Measurements from ENCODE around the gene MUC2. TPM values are rescaled to one million over a fixed set of nuclear protein-coding genes. Genes with fewer than 3 reads are reported as not detected.
A peak's percentile ranks its signal among the peaks of the same experiment; 100 is the strongest.

The MUC2 gene
- total RNA-seq (2021; ENCODE audit: unreplicated experiment) (0.47 TPM), Bru-seq, nascent RNA (not detected), BruChase-seq, experiment 1, labeled RNA remaining after a 6-hour chase (not detected), BruChase-seq, experiment 2, labeled RNA remaining after a 2-hour chase (not detected)
- 0.09 and 0.25 TPM in 2 replicates for polyA plus RNA-seq (2012)
- long read RNA-seq: 0 reads

- Histone ChIP-seq H3K4me3 (replicated peaks in 1 of 2; ENCODE audit: low read depth in 1 of 2, low read length in 2 of 2) (no peak within 1 kb of the TSS), H3K27me3 (ENCODE audit: insufficient read depth, low read length) (no peaks in the 10 kb centered on the region), H3K4me2 (ENCODE audit: low read length) (peak within 1 kb of the TSS; percentile 52), H3K9ac (ENCODE audit: low read length) (no peak within 1 kb of the TSS), H3K36me3 (ENCODE audit: control insufficient read depth in 1 of 2, insufficient read depth in 2 of 2, low read length in 2 of 2) (no peaks in the 10 kb centered on the region), H3K4me1 (ENCODE audit: control insufficient read depth in 1 of 2, insufficient read depth in 2 of 2, low read length in 2 of 2) (peaks cover 19 to 33% of the 10 kb centered on the region in 2 experiments), H3K27ac (ENCODE audit: low read depth, low read length) (peak within 1 kb of the TSS; percentile 42; the same call in 1 of the 2 replicates), H2AFZ (ENCODE audit: low read depth, low read length, poor library complexity, severe bottlenecking) (no peak within 1 kb of the TSS), H4K20me1 (ENCODE audit: insufficient read depth) (no peaks in the 10 kb centered on the region), H3K9me2 (ENCODE audit: insufficient read depth) (no peaks in the 10 kb centered on the region), H3K9me3 (ENCODE audit: control insufficient read depth in 1 of 2, insufficient read depth in 1 of 2, low read depth in 1 of 2, low read length in 2 of 2) (no peaks in the 10 kb centered on the region), H3K79me2 (ENCODE audit: insufficient read depth, low read length) (no peaks in the 10 kb centered on the region)
- intact Hi-C loops (cut with micrococcal nuclease): no loop called here
- ATAC-seq: no peak
- ChIA-PET POLR2A (no interaction called here), RAD21 (ENCODE audit: low non-redundant PET in 1 of 2, low total read pairs in 2 of 2, uncharacterized antibody in 2 of 2, unreplicated experiment in 2 of 2) (no interaction called here), CTCF (no interaction called here)
- DNase-seq (ENCODE audit: low read depth, low spot score): no peak
- BruUV-seq (replicated peaks): no TSS peak
- TF ChIP-seq JUND (IDR thresholded peaks at IDR 0.05): no peak
- TF ChIP-seq RAD21 (IDR thresholded peaks at IDR 0.05; ENCODE audit: low read depth): no peak
- TF ChIP-seq POLR2A (IDR thresholded peaks at IDR 0.05; ENCODE audit: borderline replicate concordance, extremely low read depth, insufficient read depth, insufficient read length): no peak
- TF ChIP-seq POLR2AphosphoS5 (IDR thresholded peaks at IDR 0.05; ENCODE audit: low read depth, low read length): no peak
- no peak for TF ChIP-seq EZH2phosphoT487 (IDR thresholded peaks at IDR 0.05; ENCODE audit: borderline replicate concordance)
- no peak for TF ChIP-seq REST (IDR thresholded peaks at IDR 0.05; ENCODE audit: low read depth)
- TF ChIP-seq CTCF (IDR thresholded peaks at IDR 0.05 in 2 of 3, conservative IDR thresholded peaks at IDR 0.05 in 1 of 3; ENCODE audit: borderline replicate concordance in 1 of 3, insufficient read depth in 1 of 3, low read depth in 2 of 3, low read length in 2 of 3): no peak
- TF ChIP-seq ZFX (IDR thresholded peaks at IDR 0.05): no peak
- no peak for TF ChIP-seq FOSL1 (IDR thresholded peaks at IDR 0.05; ENCODE audit: low read depth)
- no peak for TF ChIP-seq TCF7L2 (IDR thresholded peaks at IDR 0.05; ENCODE audit: borderline replicate concordance, extremely low read depth, insufficient read depth, insufficient read length)
- no peak for TF ChIP-seq ATF3 (IDR thresholded peaks at IDR 0.05)
Observed at GRCh38 chr11:1074244-1075221, at the start of gene MUC2. Gene MUC2 (plus strand): TSS chr11:1074874.
